Stimulated activated CD8-positive, alpha-beta memory T cell treated with anti-CD3 and anti-CD28 coated beads, Interleukin-7, amount 100 ng/mL, for 4 hours (primary cell): Measurements from ENCODE around the gene NUDC.
"Not testable (repeated sequence)": the region's sequence is repeated elsewhere in the genome, so short reads cannot be mapped to it uniquely, and the experiment has no call there.

Experiments used
- DNase-seq, 2 donors: peaks; one replicate each; pipeline ENCODE4 v3.0.0-alpha.2; 2020; ENCODE audit warnings: low read depth in 2 of 2

NUDC gene

GRCh38 chr1:26911399-26912146 is 10.0 kb upstream of the NUDC start:
- DNase-seq, result no peak

DNA sequence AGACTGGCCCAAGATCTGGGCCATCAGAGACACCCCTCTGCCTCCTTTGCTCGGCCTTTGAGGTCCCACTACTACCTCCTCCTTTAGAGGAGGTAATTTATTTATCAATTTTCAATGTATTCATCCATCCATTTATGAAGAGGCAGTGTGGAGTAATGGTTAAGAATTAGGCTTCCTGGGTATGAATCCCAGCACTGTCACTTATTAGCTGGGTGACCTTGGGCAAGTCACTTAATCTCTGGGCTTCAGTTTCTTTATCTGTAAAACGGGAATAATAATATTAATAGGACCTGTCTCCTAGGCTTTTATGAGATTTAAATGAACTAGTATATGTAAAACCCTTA is 9.4 kb upstream of the NUDC start:
- no peak for DNase-seq

GRCh38 chr1:26913389-26913753 is 8.2 kb upstream of the NUDC start:
- no peak for DNase-seq

DNA sequence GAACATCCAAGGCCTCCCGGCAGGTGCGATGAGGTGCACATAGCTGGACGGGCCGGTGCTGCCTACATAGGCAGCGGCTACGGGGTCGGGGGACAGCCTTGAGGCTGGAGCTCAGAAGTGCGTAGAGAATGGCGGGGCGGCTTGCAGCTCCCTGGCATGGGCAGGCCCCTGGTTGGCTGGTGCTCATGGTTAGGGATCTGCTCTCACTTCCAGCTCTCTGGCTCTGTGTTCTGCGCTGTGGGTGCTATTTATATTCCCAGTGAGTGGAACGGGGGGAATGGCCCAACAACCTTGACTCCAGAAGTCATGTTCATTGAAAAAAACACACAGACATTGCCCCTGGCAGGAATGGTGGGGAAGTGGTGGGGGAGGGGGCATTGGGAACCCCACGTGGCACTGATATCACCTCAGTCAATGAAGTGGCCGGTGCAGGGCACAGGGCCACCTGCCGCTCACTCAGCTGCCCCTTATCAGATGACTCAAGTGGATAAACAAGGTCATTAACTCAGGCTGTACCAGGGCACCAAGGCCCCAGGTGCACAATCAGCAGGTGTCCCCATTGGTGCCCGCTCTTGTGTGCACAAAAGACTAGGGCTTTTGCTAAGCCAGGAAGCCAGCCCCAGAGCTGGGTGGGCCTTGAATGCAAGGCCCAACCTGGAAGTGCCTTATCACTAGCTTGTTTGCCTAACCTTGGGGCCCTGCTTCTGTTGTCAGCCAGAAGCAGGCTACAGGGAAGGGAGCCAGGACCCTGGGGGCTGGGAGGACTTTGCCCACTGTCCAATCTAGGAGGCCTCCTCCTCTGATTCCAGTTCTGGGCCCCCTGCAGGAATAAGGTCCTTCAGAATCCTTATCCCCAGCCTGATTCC is 7.6 kb upstream of the NUDC start, which contains the start of gene NR0B2:
NR0B2 (minus strand) TSS at position 222 of the 866 bp plus-strand sequence; CDS start at position 187, 35 bp downstream.
- no peak for DNase-seq

DNA sequence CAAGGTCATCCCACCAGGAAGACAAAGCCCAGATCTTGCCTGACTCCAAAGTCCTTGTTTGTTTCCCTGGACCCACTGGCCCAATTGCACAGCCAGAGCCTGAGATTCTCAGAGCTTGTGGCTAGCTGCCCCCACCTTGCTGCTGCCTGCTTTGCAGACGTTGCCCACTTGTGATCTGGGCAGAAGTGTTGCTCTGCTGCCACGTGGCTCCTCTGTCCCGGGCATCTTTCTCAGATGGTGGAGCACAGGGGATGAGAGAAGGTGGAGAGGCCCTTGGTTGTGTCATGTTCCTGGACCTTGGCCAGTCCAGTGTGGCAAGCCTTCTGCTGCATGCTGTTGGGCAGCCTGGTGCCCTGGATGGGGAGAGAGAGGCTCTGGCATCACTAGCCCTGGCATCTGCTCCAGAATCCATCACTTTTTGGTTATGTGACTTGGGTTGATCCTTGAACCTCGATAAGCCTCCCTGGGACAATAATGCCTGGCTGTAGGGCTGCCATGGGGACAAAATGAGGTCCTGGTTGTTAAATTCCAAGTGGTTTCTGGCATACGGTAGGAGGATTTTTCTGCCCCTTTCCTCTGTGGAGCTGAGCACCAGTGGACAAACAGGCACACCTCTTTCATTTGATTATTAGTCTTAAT is 6.2 kb upstream of the NUDC start:
- no peak for DNase-seq

DNA sequence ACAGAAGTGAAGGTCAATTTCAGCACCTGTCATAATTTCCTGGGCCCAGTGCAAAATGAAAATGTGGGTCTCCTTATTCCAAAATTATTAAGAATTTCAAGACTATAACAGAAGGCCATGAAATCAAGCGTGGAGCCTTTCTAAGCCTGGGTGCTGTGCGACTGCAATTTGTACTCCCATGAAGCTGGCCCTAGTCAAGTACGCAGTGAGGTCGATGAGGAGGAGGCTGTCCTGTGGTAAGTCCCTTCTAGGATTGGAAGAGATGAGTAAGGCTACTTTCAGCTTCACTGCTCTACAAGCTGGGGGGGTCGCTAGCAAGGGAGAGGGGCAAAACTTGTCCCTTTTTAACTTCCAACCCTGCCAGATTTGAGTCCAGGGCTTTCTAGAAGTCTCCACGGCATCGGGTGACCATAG is 410 bp upstream of the NUDC start:
- DNase-seq, result no peak

DNA sequence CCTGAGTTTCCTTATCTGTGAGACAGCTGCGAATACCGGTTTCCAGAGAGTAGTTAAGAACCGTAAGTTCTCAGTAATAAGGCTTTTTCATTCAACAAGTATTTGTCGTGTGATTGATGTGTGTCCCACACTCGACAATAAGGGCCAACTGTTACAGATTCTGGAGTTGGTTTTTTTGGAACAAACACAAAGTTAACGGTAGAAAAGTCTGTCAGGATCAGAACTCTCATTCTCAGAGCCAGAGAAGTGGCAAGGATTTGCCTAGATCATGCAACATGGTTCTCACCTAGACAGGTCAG is 837 bp downstream of the NUDC start:
- DNase-seq, result no peak

DNA sequence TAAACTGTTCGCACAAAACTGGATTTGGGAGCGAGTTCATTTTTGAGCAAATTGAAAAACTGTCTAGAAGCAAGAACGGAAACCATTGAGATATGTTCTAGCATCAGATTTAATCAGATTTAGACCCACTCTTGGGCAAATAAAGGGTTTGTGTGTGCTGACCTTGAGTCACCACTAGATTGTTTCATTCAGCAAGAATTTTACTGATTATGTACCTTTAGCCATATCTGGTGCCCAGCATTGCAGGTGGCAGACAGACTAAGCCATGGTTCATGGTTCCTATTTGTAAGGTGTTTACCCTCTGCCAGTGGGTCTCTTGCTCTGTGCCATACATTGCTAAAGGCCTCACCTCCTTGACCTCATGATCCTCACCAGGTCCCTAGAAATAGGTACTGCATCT is 1.4 kb downstream of the NUDC start:
- no peak for DNase-seq

DNA sequence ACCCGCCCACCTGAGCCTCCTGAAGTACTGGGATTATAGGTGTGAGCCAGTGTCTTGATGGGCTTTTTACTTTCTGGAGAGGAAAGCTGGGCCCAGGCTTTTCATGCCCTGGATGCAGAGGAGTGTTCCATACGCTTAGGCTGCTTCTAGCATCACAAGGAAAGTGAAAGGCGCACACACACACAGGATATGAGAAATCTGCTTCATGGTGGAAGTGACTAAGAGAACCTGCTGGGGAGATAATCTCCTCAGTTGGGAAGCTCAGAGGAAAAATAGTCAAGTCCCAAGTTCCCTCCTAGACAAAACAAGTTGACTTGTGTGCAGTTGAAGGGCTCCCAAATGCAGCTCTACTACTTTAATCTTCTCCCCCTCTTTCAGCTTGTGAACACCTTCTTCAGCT is 2.2 kb downstream of the NUDC start:
- no peak for DNase-seq

DNA sequence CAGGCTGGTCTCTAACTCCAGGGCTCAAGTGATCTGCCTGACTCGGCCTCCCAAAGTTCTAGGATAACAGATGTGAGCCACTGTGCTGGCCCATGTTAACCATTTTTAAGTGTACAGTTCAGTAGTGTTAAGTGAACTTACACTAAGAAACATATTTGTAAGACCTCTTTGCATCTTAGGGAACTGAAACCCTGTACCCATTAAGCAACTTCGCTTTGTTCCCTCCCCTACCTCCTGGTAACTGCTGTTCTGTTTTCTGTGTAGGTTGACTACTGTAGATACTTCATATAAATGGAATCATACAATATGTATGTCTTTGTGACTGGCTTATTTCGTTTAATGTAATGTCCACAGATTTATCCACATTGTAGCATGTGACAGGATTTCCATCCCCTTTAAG is 11.0 kb downstream of the NUDC start:
- DNase-seq, result no peak

DNA sequence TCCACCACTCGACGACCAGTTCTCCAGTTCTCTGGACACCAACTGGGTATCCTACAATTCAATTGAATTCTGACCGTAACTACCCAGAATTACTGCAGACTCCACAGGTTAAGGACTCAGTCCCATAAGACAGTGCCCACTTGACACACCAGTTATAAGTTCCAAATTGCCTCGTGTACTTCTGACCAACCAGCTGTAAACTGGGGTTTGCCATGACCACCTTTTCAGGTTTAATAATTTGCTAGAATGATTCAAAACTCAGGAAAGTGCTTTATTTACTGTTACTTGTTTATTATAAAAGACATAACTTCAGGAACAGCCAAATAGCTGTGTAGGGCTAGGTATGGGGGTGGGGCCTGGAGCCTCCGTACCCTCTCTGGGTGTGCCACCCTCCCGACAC is 15.3 kb downstream of the NUDC start:
- DNase-seq, result no peak

GRCh38 chr1:26938004-26938658 is 16.6 kb downstream of the NUDC start:
- DNase-seq, result no peak

DNA sequence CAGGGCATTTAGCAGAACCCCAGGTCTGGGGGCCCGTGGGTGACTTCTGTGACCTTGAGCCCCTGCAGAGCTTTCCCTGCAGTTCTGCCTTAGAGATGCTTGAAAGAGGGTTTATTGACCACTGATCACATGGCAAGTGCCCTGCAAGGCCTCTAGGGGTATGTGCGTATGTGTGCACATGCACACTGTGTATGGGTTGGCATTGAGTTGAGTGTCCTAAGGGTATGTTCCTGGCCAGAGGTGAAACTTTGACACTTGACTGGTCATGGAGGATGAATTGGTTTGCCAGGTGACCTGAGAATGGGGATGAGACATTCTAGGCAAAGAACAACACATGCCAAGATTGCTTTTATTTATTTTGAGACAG is 17.1 kb downstream of the NUDC start:
- DNase-seq, result no peak

GRCh38 chr1:26941311-26941710 is 19.8 kb downstream of the NUDC start:
- DNase-seq, result no peak

DNA sequence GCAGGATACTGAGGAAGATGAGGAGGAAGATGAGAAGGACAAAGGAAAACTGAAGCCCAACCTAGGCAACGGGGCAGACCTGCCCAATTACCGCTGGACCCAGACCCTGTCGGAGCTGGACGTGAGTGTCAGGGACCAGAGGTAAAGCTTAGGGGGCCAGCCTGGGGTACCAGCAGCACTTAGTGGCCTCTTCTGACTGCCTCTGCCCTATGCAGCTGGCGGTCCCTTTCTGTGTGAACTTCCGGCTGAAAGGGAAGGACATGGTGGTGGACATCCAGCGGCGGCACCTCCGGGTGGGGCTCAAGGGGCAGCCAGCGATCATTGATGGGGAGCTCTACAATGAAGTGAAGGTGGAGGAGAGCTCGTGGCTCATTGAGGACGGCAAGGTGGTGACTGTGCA is 21.1 kb downstream of the NUDC start:
- DNase-seq, result no peak

GRCh38 chr1:26945138-26945537 is 23.6 kb downstream of the NUDC start:
- DNase-seq, result no peak

DNA sequence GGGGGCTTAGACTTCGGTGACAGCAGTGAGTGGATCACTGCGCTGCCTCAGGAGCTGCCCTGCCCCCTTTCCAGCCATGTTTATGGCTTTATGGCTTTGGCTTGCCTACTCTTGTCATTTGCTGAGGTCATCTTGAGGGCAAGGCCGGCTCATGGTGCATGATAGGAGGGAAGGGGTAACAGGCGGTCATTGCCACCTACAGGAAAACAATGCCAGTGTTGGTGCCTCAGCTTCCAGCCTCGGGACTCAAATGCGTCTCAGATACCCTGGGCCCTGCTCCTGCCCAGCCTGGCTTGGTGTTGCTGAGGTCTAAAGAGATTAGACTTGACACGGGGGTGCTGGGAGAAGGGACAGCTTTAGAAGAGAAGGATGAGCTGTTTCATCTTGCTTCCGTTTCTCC is 24.2 kb downstream of the NUDC start:
- no peak for DNase-seq

GRCh38 chr1:26946270-26946669 is 24.7 kb downstream of the NUDC start:
- no peak for DNase-seq

DNA sequence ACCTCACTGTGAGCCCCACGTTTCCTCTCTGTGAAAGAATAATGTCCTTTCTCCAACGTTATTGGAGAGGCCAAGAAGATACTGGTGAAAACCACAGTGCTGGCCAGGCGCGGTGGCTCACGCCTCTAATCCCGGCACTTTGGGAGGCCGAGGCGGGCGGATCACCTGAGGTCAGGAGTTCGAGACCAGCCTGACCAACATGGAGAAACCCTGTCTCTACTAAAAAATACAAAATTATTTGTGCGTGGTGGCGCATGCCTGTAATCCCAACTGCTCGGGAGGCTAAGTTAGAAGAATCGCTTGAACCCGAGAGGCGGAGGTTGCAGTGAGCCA is 27.1 kb downstream of the NUDC start:
- DNase-seq, result not testable (repeated sequence)

GRCh38 chr1:26949266-26949925 is 27.9 kb downstream of the NUDC start:
- no peak for DNase-seq

GRCh38 chr1:26949926-26950319 is 28.4 kb downstream of the NUDC start:
- DNase-seq, result no peak

GRCh38 chr1:26950602-26951001 is 29.1 kb downstream of the NUDC start:
- DNase-seq, result no peak
